GM21529 (cell line): ENCODE data around the gene NUDT15.
"Not testable (repeated sequence)": the region's sequence is repeated elsewhere in the genome, so short reads cannot be mapped to it uniquely, and the experiment has no call there.

ENCODE experiments used
- ATAC-seq: cut with Tn5 transposase; IDR thresholded peaks from one replicate; pipeline ENCODE4 v1.9.1; 2021; ENCODE audit not compliant: unreplicated experiment

The NUDT15 gene

GRCh38 chr13:48040896-48041295 lies 3.4 kb downstream of the NUDT15 start:
- ATAC-seq = no peak

- no peak for ATAC-seq
Measured at GRCh38 chr13:48042894-48043293, 5.4 kb downstream of the NUDT15 start.

- no peak for ATAC-seq
Measured at GRCh38 chr13:48043789-48044503, 6.4 kb downstream of the NUDT15 start.

GRCh38 chr13:48050550-48050949 lies 13.0 kb downstream of the NUDT15 start:
- no peak for ATAC-seq

- no peak for ATAC-seq
Measured at GRCh38 chr13:48054601-48055000, 17.1 kb downstream of the NUDT15 start.

GRCh38 chr13:48055712-48056111 lies 18.2 kb downstream of the NUDT15 start:
- ATAC-seq = no peak

- not testable (repeated sequence) for ATAC-seq
Measured at GRCh38 chr13:48058536-48058935, 21.0 kb downstream of the NUDT15 start.

- not testable (repeated sequence) for ATAC-seq
Measured at GRCh38 chr13:48059951-48060350, 22.4 kb downstream of the NUDT15 start.

- peak; percentile 74 for ATAC-seq
Measured at GRCh38 chr13:48066310-48066989, 28.9 kb downstream of the NUDT15 start.

- no peak for ATAC-seq
Measured at GRCh38 chr13:48068036-48068435, 30.5 kb downstream of the NUDT15 start.

- no peak for ATAC-seq
Measured at GRCh38 chr13:48068952-48069351, 31.4 kb downstream of the NUDT15 start.

- no peak for ATAC-seq
Measured at GRCh38 chr13:48069573-48069972, 32.0 kb downstream of the NUDT15 start.

GRCh38 chr13:48070942-48071341 lies 33.4 kb downstream of the NUDT15 start:
- ATAC-seq = no peak

GRCh38 chr13:48072304-48072703 lies 34.8 kb downstream of the NUDT15 start:
- ATAC-seq = no peak

- ATAC-seq = no peak
Measured at GRCh38 chr13:48072787-48073186, 35.3 kb downstream of the NUDT15 start.

GRCh38 chr13:48074006-48074405 lies 36.5 kb downstream of the NUDT15 start:
- ATAC-seq = no peak

GRCh38 chr13:48078251-48078656 lies 40.7 kb downstream of the NUDT15 start:
- peak; percentile 97 for ATAC-seq

- no peak for ATAC-seq
Measured at GRCh38 chr13:48081739-48082138, 44.2 kb downstream of the NUDT15 start.

GRCh38 chr13:48086272-48086671 lies 48.7 kb downstream of the NUDT15 start:
- no peak for ATAC-seq

GRCh38 chr13:48093588-48093987 lies 56.1 kb downstream of the NUDT15 start:
- ATAC-seq = no peak

GRCh38 chr13:48094404-48094780 lies 56.9 kb downstream of the NUDT15 start:
- ATAC-seq = peak; percentile 6

GRCh38 chr13:48094781-48095502 lies 57.4 kb downstream of the NUDT15 start, which contains the start of gene MED4:
TSS of gene MED4 (minus strand) at chr13:48095104. CDS start at chr13:48095078, 26 bp downstream.
- ATAC-seq = peak; percentile 95
